Measurements from ENCODE around the gene NFASC. TPM values are rescaled to one million over a fixed set of nuclear protein-coding genes. Genes with fewer than 3 reads are reported as not detected.

Gene NFASC
- total RNA-seq, 1 experiment from 2014 or later: 0.03 TPM

- no peak for DNase-seq (ENCODE audit: low read depth in 1 of 2, low spot score in 2 of 2)
- H3K36me3 ChIP-seq: no peaks in the 10 kb centered on the region
- peaks cover 18% of the 10 kb centered on the region for H3K27me3 ChIP-seq (replicated peaks)
- no peak overlapping the region for H3K4me3 ChIP-seq
- no peak overlapping the region for H3K27ac ChIP-seq
- H3K9me3 ChIP-seq (replicated peaks): no peaks in the 10 kb centered on the region
- no peaks in the 10 kb centered on the region for H3K4me1 ChIP-seq (replicated peaks)
Measured at GRCh38 chr1:204883405-204883804, 12.7 kb downstream of the NFASC start.

- DNase-seq (ENCODE audit: low read depth in 1 of 2, low spot score in 2 of 2): no peak
- Histone ChIP-seq H3K4me1 (replicated peaks) (no peaks in the 10 kb centered on the region), H3K36me3 (no peaks in the 10 kb centered on the region), H3K27me3 (replicated peaks) (peaks cover 22% of the 10 kb centered on the region), H3K27ac (no peak overlapping the region), H3K9me3 (replicated peaks) (no peaks in the 10 kb centered on the region), H3K4me3 (no peak overlapping the region)
Measured at GRCh38 chr1:204885288-204885711, 14.6 kb downstream of the NFASC start.

- no peak overlapping the region for H3K27ac ChIP-seq
- H3K36me3 ChIP-seq: no peaks in the 10 kb centered on the region
- DNase-seq (ENCODE audit: low read depth in 1 of 2, low spot score in 2 of 2): no peak
- H3K4me3 ChIP-seq: no peak overlapping the region
- no peaks in the 10 kb centered on the region for H3K4me1 ChIP-seq (replicated peaks)
- H3K27me3 ChIP-seq (replicated peaks): peaks cover 22% of the 10 kb centered on the region
- H3K9me3 ChIP-seq (replicated peaks): no peaks in the 10 kb centered on the region
Measured at GRCh38 chr1:204885790-204886189, 15.1 kb downstream of the NFASC start.

GRCh38 chr1:204887846-204888245 lies 17.2 kb downstream of the NFASC start:
- no peaks in the 10 kb centered on the region for H3K36me3 ChIP-seq
- peaks cover 25% of the 10 kb centered on the region for H3K27me3 ChIP-seq (replicated peaks)
- H3K9me3 ChIP-seq (replicated peaks): no peaks in the 10 kb centered on the region
- H3K27ac ChIP-seq: no peak overlapping the region
- DNase-seq (ENCODE audit: low read depth in 1 of 2, low spot score in 2 of 2): no peak
- H3K4me3 ChIP-seq: no peak overlapping the region
- H3K4me1 ChIP-seq (replicated peaks): no peaks in the 10 kb centered on the region

- Histone ChIP-seq H3K4me1 (replicated peaks) (no peaks in the 10 kb centered on the region), H3K27me3 (replicated peaks) (peaks cover 25% of the 10 kb centered on the region), H3K36me3 (no peaks in the 10 kb centered on the region), H3K9me3 (replicated peaks) (no peaks in the 10 kb centered on the region), H3K4me3 (no peak overlapping the region), H3K27ac (no peak overlapping the region)
- DNase-seq (ENCODE audit: low read depth in 1 of 2, low spot score in 2 of 2): no peak
Measured at GRCh38 chr1:204888294-204888693, 17.6 kb downstream of the NFASC start.

GRCh38 chr1:204889681-204890383 lies 19.2 kb downstream of the NFASC start:
- H3K4me3 ChIP-seq: no peak overlapping the region
- DNase-seq (ENCODE audit: low read depth in 1 of 2, low spot score in 2 of 2): no peak
- no peaks in the 10 kb centered on the region for H3K9me3 ChIP-seq (replicated peaks)
- H3K27ac ChIP-seq: no peak overlapping the region
- H3K27me3 ChIP-seq (replicated peaks): peaks cover 32% of the 10 kb centered on the region
- no peaks in the 10 kb centered on the region for H3K4me1 ChIP-seq (replicated peaks)
- no peaks in the 10 kb centered on the region for H3K36me3 ChIP-seq

GRCh38 chr1:204891860-204892259 lies 21.2 kb downstream of the NFASC start:
- H3K4me3 ChIP-seq: no peak overlapping the region
- no peaks in the 10 kb centered on the region for H3K36me3 ChIP-seq
- H3K27ac ChIP-seq: no peak overlapping the region
- H3K4me1 ChIP-seq (replicated peaks): no peaks in the 10 kb centered on the region
- no peaks in the 10 kb centered on the region for H3K9me3 ChIP-seq (replicated peaks)
- H3K27me3 ChIP-seq (replicated peaks): peaks cover 42% of the 10 kb centered on the region
- no peak for DNase-seq (ENCODE audit: low read depth in 1 of 2, low spot score in 2 of 2)

GRCh38 chr1:204894031-204894430 lies 23.4 kb downstream of the NFASC start:
- H3K4me1 ChIP-seq (replicated peaks): no peaks in the 10 kb centered on the region
- no peak overlapping the region for H3K4me3 ChIP-seq
- H3K9me3 ChIP-seq (replicated peaks): no peaks in the 10 kb centered on the region
- peaks cover 33% of the 10 kb centered on the region for H3K27me3 ChIP-seq (replicated peaks)
- H3K36me3 ChIP-seq: no peaks in the 10 kb centered on the region
- no peak for DNase-seq (ENCODE audit: low read depth in 1 of 2, low spot score in 2 of 2)
- H3K27ac ChIP-seq: no peak overlapping the region

- Histone ChIP-seq H3K27me3 (replicated peaks) (peaks cover 33% of the 10 kb centered on the region), H3K9me3 (replicated peaks) (no peaks in the 10 kb centered on the region), H3K36me3 (no peaks in the 10 kb centered on the region), H3K4me3 (no peak overlapping the region), H3K27ac (no peak overlapping the region), H3K4me1 (replicated peaks) (no peaks in the 10 kb centered on the region)
- no peak for DNase-seq (ENCODE audit: low read depth in 1 of 2, low spot score in 2 of 2)
Measured at GRCh38 chr1:204894606-204895005, 23.9 kb downstream of the NFASC start.

- DNase-seq (ENCODE audit: low read depth in 1 of 2, low spot score in 2 of 2): no peak
- no peak overlapping the region for H3K4me3 ChIP-seq
- H3K27ac ChIP-seq: no peak overlapping the region
- no peaks in the 10 kb centered on the region for H3K36me3 ChIP-seq
- no peaks in the 10 kb centered on the region for H3K9me3 ChIP-seq (replicated peaks)
- H3K27me3 ChIP-seq (replicated peaks): peaks cover 33% of the 10 kb centered on the region
- no peaks in the 10 kb centered on the region for H3K4me1 ChIP-seq (replicated peaks)
Measured at GRCh38 chr1:204896023-204896422, 25.4 kb downstream of the NFASC start.

- DNase-seq (ENCODE audit: low read depth in 1 of 2, low spot score in 2 of 2): no peak
- Histone ChIP-seq H3K4me1 (replicated peaks) (no peaks in the 10 kb centered on the region), H3K4me3 (no peak overlapping the region), H3K27ac (no peak overlapping the region), H3K27me3 (replicated peaks) (peaks cover 30% of the 10 kb centered on the region), H3K36me3 (no peaks in the 10 kb centered on the region), H3K9me3 (replicated peaks) (no peaks in the 10 kb centered on the region)
Measured at GRCh38 chr1:204896787-204897469, 26.3 kb downstream of the NFASC start.

- H3K36me3 ChIP-seq: no peaks in the 10 kb centered on the region
- no peaks in the 10 kb centered on the region for H3K4me1 ChIP-seq (replicated peaks)
- no peak overlapping the region for H3K4me3 ChIP-seq
- no peaks in the 10 kb centered on the region for H3K9me3 ChIP-seq (replicated peaks)
- H3K27ac ChIP-seq: no peak overlapping the region
- DNase-seq (ENCODE audit: low read depth in 1 of 2, low spot score in 2 of 2): no peak
- peaks cover 23% of the 10 kb centered on the region for H3K27me3 ChIP-seq (replicated peaks)
Measured at GRCh38 chr1:204900721-204901120, 30.1 kb downstream of the NFASC start.

- H3K27ac ChIP-seq: no peak overlapping the region
- H3K9me3 ChIP-seq (replicated peaks): no peaks in the 10 kb centered on the region
- H3K36me3 ChIP-seq: no peaks in the 10 kb centered on the region
- no peak overlapping the region for H3K4me3 ChIP-seq
- no peak for DNase-seq (ENCODE audit: low read depth in 1 of 2, low spot score in 2 of 2)
- H3K4me1 ChIP-seq (replicated peaks): no peaks in the 10 kb centered on the region
- 0 out of 2 replicates have a peak, but pooled peaks cover 8% of the 10 kb centered on the region for H3K27me3 ChIP-seq (replicated peaks)
Measured at GRCh38 chr1:204902671-204903070, 32.0 kb downstream of the NFASC start.

GRCh38 chr1:204904228-204904810 lies 33.7 kb downstream of the NFASC start:
- no peaks in the 10 kb centered on the region for H3K4me1 ChIP-seq (replicated peaks)
- peaks cover 15% of the 10 kb centered on the region; the same call in 1 of the 2 replicates for H3K27me3 ChIP-seq (replicated peaks)
- no peaks in the 10 kb centered on the region for H3K36me3 ChIP-seq
- H3K4me3 ChIP-seq: no peak overlapping the region
- H3K9me3 ChIP-seq (replicated peaks): no peaks in the 10 kb centered on the region
- H3K27ac ChIP-seq: no peak overlapping the region
- no peak for DNase-seq (ENCODE audit: low read depth in 1 of 2, low spot score in 2 of 2)
